ENCODE results near the gene KASH5. TPM values are rescaled to one million over a fixed set of nuclear protein-coding genes. Genes with fewer than 3 reads are reported as not detected.

KASH5 gene
- total and polyA plus RNA-seq, 2 of the 13 experiments (the other 11 are each of a cell fraction or from before 2014, with no cell fraction given): not detected

DNA sequence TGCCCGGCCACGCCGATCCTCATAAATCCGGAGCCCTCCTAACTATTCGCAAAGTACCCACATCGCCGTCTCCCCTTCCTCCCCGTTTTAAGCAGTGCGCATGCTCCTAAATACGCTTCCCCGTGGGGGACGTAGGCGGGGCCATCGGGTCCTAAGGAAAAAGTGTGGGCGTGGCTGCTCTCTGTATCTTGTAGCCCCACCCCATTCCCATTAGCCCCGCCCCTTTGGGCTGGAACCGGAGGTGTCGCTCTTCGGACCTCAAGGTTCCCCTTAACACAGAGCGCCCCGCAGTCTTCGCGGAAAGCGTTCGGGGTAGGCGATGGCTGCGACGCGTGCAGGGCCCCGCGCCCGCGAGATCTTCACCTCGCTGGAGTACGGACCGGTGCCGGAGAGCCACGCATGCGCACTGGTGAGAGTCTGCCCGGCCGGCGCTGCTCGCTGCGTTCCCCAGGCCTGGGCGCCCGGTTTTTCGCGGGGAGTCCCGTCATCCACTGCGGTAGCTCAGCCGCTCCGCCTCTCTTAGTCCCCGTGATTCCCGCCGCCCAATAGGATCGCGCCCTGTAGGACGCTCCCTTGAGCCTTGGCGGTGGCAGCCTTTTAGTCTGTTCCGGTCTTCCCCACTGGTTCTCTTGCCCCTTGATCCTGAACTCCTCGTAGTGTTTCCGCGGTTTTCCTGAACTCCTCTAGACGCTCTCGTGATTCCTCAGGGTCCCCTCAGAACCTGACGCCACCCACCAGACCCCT, 65.1 kb downstream of the KASH5 start, which contains the start of gene ALDH16A1 (continued):
- TF ChIP-seq, protein P1, sequence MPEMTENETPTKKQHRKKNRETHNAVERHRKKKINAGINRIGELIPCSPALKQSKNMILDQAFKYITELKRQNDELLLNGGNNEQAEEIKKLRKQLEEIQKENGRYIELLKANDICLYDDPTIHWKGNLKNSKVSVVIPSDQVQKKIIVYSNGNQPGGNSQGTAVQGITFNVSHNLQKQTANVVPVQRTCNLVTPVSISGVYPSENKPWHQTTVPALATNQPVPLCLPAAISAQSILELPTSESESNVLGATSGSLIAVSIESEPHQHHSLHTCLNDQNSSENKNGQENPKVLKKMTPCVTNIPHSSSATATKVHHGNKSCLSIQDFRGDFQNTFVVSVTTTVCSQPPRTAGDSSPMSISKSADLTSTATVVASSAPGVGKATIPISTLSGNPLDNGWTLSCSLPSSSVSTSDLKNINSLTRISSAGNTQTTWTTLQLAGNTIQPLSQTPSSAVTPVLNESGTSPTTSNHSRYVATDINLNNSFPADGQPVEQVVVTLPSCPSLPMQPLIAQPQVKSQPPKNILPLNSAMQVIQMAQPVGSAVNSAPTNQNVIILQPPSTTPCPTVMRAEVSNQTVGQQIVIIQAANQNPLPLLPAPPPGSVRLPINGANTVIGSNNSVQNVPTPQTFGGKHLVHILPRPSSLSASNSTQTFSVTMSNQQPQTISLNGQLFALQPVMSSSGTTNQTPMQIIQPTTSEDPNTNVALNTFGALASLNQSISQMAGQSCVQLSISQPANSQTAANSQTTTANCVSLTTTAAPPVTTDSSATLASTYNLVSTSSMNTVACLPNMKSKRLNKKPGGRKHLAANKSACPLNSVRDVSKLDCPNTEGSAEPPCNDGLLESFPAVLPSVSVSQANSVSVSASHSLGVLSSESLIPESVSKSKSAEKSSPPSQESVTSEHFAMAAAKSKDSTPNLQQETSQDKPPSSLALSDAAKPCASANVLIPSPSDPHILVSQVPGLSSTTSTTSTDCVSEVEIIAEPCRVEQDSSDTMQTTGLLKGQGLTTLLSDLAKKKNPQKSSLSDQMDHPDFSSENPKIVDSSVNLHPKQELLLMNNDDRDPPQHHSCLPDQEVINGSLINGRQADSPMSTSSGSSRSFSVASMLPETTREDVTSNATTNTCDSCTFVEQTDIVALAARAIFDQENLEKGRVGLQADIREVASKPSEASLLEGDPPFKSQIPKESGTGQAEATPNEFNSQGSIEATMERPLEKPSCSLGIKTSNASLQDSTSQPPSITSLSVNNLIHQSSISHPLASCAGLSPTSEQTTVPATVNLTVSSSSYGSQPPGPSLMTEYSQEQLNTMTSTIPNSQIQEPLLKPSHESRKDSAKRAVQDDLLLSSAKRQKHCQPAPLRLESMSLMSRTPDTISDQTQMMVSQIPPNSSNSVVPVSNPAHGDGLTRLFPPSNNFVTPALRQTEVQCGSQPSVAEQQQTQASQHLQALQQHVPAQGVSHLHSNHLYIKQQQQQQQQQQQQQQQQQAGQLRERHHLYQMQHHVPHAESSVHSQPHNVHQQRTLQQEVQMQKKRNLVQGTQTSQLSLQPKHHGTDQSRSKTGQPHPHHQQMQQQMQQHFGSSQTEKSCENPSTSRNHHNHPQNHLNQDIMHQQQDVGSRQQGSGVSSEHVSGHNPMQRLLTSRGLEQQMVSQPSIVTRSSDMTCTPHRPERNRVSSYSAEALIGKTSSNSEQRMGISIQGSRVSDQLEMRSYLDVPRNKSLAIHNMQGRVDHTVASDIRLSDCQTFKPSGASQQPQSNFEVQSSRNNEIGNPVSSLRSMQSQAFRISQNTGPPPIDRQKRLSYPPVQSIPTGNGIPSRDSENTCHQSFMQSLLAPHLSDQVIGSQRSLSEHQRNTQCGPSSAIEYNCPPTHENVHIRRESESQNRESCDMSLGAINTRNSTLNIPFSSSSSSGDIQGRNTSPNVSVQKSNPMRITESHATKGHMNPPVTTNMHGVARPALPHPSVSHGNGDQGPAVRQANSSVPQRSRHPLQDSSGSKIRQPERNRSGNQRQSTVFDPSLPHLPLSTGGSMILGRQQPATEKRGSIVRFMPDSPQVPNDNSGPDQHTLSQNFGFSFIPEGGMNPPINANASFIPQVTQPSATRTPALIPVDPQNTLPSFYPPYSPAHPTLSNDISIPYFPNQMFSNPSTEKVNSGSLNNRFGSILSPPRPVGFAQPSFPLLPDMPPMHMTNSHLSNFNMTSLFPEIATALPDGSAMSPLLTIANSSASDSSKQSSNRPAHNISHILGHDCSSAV (CRISPR knock-in tag; IDR thresholded peaks at IDR 0.05; ENCODE audit: borderline replicate concordance): no peak
- TF ChIP-seq HDAC2 (CRISPR knock-in tag; IDR thresholded peaks at IDR 0.05): no peak
- TF ChIP-seq BRD4 (CRISPR knock-in tag; IDR thresholded peaks at IDR 0.05): no peak
- no peak for TF ChIP-seq ZFP36 (IDR thresholded peaks at IDR 0.05; ENCODE audit: borderline replicate concordance, low read depth, low read length, partially characterized antibody)
- TF ChIP-seq ZNF619 (CRISPR knock-in tag; IDR thresholded peaks at IDR 0.05): peak; percentile 70
- TF ChIP-seq, protein P2, sequence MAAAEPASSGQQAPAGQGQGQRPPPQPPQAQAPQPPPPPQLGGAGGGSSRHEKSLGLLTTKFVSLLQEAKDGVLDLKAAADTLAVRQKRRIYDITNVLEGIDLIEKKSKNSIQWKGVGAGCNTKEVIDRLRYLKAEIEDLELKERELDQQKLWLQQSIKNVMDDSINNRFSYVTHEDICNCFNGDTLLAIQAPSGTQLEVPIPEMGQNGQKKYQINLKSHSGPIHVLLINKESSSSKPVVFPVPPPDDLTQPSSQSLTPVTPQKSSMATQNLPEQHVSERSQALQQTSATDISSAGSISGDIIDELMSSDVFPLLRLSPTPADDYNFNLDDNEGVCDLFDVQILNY (CRISPR knock-in tag; conservative IDR thresholded peaks at IDR 0.05): peak; percentile 95
- TF ChIP-seq ZNF775 (CRISPR knock-in tag; IDR thresholded peaks at IDR 0.05; ENCODE audit: borderline replicate concordance): no peak
- TF ChIP-seq NR1H2 (CRISPR knock-in tag; IDR thresholded peaks at IDR 0.05; ENCODE audit: borderline replicate concordance, low read depth): no peak
- TF ChIP-seq ATF7 (IDR thresholded peaks at IDR 0.05): no peak
- TF ChIP-seq ATF7 (CRISPR knock-in tag; IDR thresholded peaks at IDR 0.05): no peak
- TF ChIP-seq TOE1 (CRISPR knock-in tag; IDR thresholded peaks at IDR 0.05): 0 out of 2 replicates have a peak, but pooled peaks have one; percentile 75
- TF ChIP-seq ZFP41 (CRISPR knock-in tag; IDR thresholded peaks at IDR 0.05; ENCODE audit: borderline replicate concordance): no peak
- TF ChIP-seq, protein P3, sequence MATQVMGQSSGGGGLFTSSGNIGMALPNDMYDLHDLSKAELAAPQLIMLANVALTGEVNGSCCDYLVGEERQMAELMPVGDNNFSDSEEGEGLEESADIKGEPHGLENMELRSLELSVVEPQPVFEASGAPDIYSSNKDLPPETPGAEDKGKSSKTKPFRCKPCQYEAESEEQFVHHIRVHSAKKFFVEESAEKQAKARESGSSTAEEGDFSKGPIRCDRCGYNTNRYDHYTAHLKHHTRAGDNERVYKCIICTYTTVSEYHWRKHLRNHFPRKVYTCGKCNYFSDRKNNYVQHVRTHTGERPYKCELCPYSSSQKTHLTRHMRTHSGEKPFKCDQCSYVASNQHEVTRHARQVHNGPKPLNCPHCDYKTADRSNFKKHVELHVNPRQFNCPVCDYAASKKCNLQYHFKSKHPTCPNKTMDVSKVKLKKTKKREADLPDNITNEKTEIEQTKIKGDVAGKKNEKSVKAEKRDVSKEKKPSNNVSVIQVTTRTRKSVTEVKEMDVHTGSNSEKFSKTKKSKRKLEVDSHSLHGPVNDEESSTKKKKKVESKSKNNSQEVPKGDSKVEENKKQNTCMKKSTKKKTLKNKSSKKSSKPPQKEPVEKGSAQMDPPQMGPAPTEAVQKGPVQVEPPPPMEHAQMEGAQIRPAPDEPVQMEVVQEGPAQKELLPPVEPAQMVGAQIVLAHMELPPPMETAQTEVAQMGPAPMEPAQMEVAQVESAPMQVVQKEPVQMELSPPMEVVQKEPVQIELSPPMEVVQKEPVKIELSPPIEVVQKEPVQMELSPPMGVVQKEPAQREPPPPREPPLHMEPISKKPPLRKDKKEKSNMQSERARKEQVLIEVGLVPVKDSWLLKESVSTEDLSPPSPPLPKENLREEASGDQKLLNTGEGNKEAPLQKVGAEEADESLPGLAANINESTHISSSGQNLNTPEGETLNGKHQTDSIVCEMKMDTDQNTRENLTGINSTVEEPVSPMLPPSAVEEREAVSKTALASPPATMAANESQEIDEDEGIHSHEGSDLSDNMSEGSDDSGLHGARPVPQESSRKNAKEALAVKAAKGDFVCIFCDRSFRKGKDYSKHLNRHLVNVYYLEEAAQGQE (IDR thresholded peaks at IDR 0.05; ENCODE audit: borderline replicate concordance in 1 of 2, low read depth in 1 of 2, low read length in 2 of 2): peak in 1 of 2 experiments; percentile 35; a peak in 1 of 4 replicates
- TF ChIP-seq PPARG (CRISPR knock-in tag; conservative IDR thresholded peaks at IDR 0.05): no peak; the same call in 1 of the 2 replicates
- TF ChIP-seq NKX3-1 (CRISPR knock-in tag; IDR thresholded peaks at IDR 0.05): 0 out of 2 replicates have a peak, but pooled peaks have one; percentile 39
- no peak; the same call in 1 of the 2 replicates for TF ChIP-seq RFXANK (CRISPR knock-in tag; IDR thresholded peaks at IDR 0.05)

Measured in HepG2 (cell line).